ENCODE data around the gene PCDH15. TPM values are rescaled to one million over a fixed set of nuclear protein-coding genes. Genes with fewer than 3 reads are reported as not detected.

PCDH15 gene
- total RNA-seq, 3 donors from 2014 or later = 0.38 TPM; not detected in 2

DNA sequence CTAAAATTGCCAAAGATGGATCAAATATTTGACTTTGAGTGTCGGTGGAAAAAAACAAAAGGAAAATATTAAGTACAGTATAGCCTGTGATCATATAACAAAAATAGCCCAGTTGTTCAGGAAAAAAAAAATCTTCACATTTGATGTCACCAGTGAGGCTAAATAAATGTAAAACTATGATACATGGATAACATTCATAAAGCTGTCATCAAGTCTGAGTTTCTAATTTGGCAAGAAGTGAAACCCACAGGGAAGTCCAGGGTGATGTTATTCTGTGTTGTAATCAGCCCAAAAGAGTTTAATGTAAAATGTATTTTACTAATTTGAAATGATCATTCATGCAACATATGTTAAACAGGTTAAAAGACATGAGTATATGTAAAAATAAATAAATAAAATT is 908.0 kb downstream of the PCDH15 start:
- no peaks in the 10 kb centered on the region for H3K4me1 ChIP-seq (ENCODE audit: low read depth)
- TF ChIP-seq, protein P1, sequence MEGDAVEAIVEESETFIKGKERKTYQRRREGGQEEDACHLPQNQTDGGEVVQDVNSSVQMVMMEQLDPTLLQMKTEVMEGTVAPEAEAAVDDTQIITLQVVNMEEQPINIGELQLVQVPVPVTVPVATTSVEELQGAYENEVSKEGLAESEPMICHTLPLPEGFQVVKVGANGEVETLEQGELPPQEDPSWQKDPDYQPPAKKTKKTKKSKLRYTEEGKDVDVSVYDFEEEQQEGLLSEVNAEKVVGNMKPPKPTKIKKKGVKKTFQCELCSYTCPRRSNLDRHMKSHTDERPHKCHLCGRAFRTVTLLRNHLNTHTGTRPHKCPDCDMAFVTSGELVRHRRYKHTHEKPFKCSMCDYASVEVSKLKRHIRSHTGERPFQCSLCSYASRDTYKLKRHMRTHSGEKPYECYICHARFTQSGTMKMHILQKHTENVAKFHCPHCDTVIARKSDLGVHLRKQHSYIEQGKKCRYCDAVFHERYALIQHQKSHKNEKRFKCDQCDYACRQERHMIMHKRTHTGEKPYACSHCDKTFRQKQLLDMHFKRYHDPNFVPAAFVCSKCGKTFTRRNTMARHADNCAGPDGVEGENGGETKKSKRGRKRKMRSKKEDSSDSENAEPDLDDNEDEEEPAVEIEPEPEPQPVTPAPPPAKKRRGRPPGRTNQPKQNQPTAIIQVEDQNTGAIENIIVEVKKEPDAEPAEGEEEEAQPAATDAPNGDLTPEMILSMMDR (IDR thresholded peaks at IDR 0.05) = no peak
- intact Hi-C loops (cut with DNase I, micrococcal nuclease) = no loop called here
- DNase-seq = no peak
- H3K9me3 ChIP-seq = no peaks in the 10 kb centered on the region
- ATAC-seq = no peak
- no peak overlapping the region for H3K4me3 ChIP-seq
- H3K36me3 ChIP-seq (ENCODE audit: low read depth) = no peaks in the 10 kb centered on the region

DNA sequence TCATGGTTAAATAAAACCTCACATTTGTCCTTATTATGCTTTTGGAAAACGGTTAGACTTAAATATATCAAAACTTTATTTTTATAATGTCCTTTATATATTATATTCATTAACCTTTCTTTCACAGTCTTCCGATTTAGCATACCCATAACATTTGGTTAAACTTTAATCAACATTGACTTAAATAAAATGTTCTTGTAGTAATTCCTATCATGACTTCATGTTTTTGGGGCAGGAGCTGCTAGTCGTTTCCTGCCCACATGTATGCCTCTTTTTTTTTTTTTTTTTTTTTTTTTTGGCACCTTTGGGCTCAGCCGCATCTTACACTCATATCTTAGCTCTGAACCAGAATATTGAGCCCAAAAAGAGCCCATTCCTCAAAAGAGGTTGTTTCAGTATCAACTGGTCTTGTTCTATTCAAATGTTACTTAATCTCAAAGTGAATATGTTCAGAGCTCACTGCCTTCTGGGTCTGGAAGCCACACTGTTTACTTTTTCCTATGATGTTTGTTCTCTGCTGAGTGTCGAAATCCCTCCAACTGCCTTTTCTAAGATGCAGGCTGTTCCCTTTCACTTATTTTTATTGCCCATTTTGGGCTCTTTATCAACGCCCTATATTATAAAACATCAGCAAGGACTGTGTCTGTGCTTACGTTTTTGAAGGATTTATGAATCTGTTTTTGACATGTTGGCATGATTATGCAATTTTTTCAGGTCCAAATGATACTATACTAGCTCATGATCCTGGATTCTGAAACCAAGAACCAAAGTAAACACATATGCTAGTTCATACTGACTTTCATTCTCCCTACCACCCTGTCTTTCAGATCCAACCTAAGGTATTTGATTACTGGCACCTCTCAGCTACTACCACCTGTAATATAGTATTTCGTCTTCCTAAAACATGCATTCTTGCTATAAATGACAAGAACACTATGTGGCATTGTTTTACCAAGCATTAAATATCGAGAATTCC is 914.4 kb downstream of the PCDH15 start:
- peak; percentile 95 for ATAC-seq

DNA sequence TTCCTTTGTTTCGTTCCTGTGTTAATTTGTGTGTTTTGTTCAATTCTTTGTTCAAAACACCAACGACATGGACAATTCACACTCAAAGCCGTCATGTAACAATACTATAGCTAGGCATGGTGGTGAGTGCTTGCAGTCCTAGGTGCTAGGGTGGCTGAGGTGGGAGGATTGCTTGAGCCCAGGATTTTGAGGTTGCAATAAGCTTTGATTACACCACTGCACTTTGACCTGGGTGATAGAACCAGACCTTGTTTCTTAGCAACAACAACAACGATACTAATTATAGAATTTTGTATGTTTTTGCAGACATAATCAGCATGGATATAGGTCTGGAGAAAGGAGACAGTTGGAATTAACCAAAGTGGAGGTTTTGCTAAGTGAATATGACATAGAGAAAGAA is 936.2 kb downstream of the PCDH15 start:
- ATAC-seq (peak; percentile 36), DNase-seq (no peak)
- Histone ChIP-seq H3K36me3 (ENCODE audit: low read depth) (no peaks in the 10 kb centered on the region), H3K9me3 (no peaks in the 10 kb centered on the region), H3K4me3 (no peak overlapping the region), H3K4me1 (ENCODE audit: low read depth) (peaks cover 3% of the 10 kb centered on the region)
- TF ChIP-seq, protein P1 (IDR thresholded peaks at IDR 0.05) = no peak
- intact Hi-C loops (cut with DNase I, micrococcal nuclease) = no loop called here

More for the DNA sequence above, 914.4 kb downstream of the PCDH15 start:
- Histone ChIP-seq H3K4me3 (no peak overlapping the region), H3K9me3 (no peaks in the 10 kb centered on the region), H3K36me3 (ENCODE audit: low read depth) (no peaks in the 10 kb centered on the region), H3K4me1 (ENCODE audit: low read depth) (no peaks in the 10 kb centered on the region)
- TF ChIP-seq, protein P1 (IDR thresholded peaks at IDR 0.05) = no peak
- intact Hi-C loops (cut with DNase I, micrococcal nuclease) = no loop called here
- DNase-seq = peak in 1 of 3 donors; percentile 4

DNA sequence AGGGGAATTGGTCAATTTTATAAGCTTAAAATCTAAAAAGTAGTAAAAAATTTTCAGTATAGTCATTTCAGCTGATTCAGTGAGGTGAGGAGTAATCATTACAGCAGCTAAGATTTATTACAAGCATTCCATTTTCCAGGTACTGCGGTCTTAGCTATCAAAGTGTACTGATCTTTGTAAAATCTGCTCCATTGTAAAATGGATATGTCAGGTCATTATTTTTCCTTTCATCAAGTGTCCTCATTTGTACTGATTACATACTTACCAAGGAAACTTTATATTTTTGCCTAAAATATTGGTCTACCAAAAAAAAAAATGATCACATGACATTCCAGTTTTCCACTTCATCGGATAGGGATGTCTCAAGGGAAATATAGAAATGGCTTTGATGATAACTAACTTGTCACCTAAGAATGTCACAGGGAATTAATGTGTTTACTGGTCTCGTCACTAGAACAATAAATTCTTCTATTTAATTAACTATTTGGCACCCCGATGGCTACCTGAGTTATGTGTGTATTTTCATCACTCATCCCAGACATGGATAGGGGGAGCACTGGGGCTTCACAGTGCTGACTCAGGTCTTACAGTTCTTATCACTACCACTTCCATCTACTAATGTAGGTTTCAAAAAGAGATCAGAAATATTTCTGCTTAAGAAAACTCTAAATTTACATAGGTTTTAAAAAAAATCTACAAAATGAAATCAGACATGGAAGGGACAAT is 948.4 kb downstream of the PCDH15 start:
- no peaks in the 10 kb centered on the region for H3K36me3 ChIP-seq (ENCODE audit: low read depth)
- H3K4me1 ChIP-seq (ENCODE audit: low read depth) = no peaks in the 10 kb centered on the region
- DNase-seq (no peak), ATAC-seq (no peak)
- no peak overlapping the region for H3K4me3 ChIP-seq
- intact Hi-C loops (cut with DNase I, micrococcal nuclease) = no loop called here
- no peaks in the 10 kb centered on the region for H3K9me3 ChIP-seq
- TF ChIP-seq, protein P1 (IDR thresholded peaks at IDR 0.05) = no peak

DNA sequence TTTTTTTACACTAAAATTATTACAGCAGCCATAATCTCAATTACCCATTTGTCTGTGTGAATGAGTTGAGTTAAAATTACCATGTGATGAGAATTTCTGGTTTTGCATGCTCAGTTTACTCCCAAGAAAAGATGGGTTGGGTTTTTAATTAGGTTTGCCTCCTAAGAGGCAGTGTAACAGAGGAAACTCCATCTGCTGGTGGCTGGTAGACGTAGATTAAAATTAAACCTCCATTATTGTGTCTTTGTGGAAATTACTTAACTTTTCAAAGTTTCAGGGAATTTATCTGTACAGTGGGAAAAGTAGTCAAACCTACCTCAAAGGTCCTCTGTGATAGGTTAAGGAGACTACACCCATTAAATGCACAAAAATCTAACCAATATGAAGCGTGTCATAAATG is 954.2 kb downstream of the PCDH15 start:
- ATAC-seq (no peak), DNase-seq (no peak)
- intact Hi-C loops (cut with DNase I, micrococcal nuclease) = no loop called here
- H3K4me1 ChIP-seq (ENCODE audit: low read depth) = no peaks in the 10 kb centered on the region
- no peak overlapping the region for H3K4me3 ChIP-seq
- H3K9me3 ChIP-seq = no peaks in the 10 kb centered on the region
- H3K36me3 ChIP-seq (ENCODE audit: low read depth) = no peaks in the 10 kb centered on the region
- TF ChIP-seq, protein P1 (IDR thresholded peaks at IDR 0.05) = no peak

Data from mucosa of descending colon (tissue), 3 donors.